Head of caudate nucleus (tissue), 42 donors: Measurements from ENCODE around the gene PTPRG.
"Not testable (repeated sequence)": the region's sequence is repeated elsewhere in the genome, so short reads cannot be mapped to it uniquely, and the experiment has no call there.

Experiments used
- DNase-seq, 42 donors: peaks; one replicate each; pipeline versions ENCODE4 v3.0.0 to v3.0.0-alpha.2; 2020 to 2021; ENCODE audit warnings: mixed read lengths in 7 of 42
- intact Hi-C: fragments of 100-400 bp; cut with DNase I; formaldehyde crosslinking; loops from one replicate; pipeline ENCODE4 v1.15.0; 2022

PTPRG gene

GRCh38 chr3:61730577-61731231, 169.3 kb downstream of the PTPRG start:
- intact Hi-C loops = no loop called here
- DNase-seq = no peak

- DNase-seq = no peak
These were observed 171.6 kb downstream of the PTPRG start for GRCh38 chr3:61733000-61733399.

GRCh38 chr3:61733876-61734275, 172.5 kb downstream of the PTPRG start:
- no peak for DNase-seq
- intact Hi-C loops = no loop called here

More at GRCh38 chr3:61733000-61733399, 171.6 kb downstream of the PTPRG start:
- intact Hi-C loops = no loop called here

- intact Hi-C loops = no loop called here
- DNase-seq = no peak
These were observed 173.6 kb downstream of the PTPRG start for GRCh38 chr3:61734749-61735686.

GRCh38 chr3:61736506-61736905, 175.1 kb downstream of the PTPRG start:
- intact Hi-C loops = no loop called here

GRCh38 chr3:61739640-61740039, 178.3 kb downstream of the PTPRG start:
- intact Hi-C loops = no loop called here
- no peak for DNase-seq

More at GRCh38 chr3:61736506-61736905, 175.1 kb downstream of the PTPRG start:
- DNase-seq = no peak

GRCh38 chr3:61740494-61740893, 179.1 kb downstream of the PTPRG start:
- intact Hi-C loops = no loop called here
- DNase-seq = no peak

GRCh38 chr3:61741551-61741950, 180.2 kb downstream of the PTPRG start:
- no peak for DNase-seq
- intact Hi-C loops = no loop called here

GRCh38 chr3:61742006-61742405, 180.6 kb downstream of the PTPRG start:
- DNase-seq = no peak

GRCh38 chr3:61743067-61743466, 181.7 kb downstream of the PTPRG start:
- intact Hi-C loops = no loop called here
- DNase-seq = no peak

More at GRCh38 chr3:61742006-61742405, 180.6 kb downstream of the PTPRG start:
- intact Hi-C loops = no loop called here

- intact Hi-C loops = no loop called here
- no peak for DNase-seq
These were observed 182.4 kb downstream of the PTPRG start for GRCh38 chr3:61743686-61744242.

- intact Hi-C loops = no loop called here
- DNase-seq = no peak
These were observed 186.9 kb downstream of the PTPRG start for GRCh38 chr3:61748288-61748687.

- intact Hi-C loops = no loop called here
- no peak for DNase-seq
These were observed 189.4 kb downstream of the PTPRG start for GRCh38 chr3:61750766-61751165.

- intact Hi-C loops = no loop called here
- DNase-seq = no peak
These were observed 197.5 kb downstream of the PTPRG start for GRCh38 chr3:61758839-61759238.

GRCh38 chr3:61760783-61761182, 199.4 kb downstream of the PTPRG start:
- intact Hi-C loops = not testable (repeated sequence)

GRCh38 chr3:61761694-61762430, 200.5 kb downstream of the PTPRG start:
- intact Hi-C loops = no loop called here
- no peak for DNase-seq

More at GRCh38 chr3:61760783-61761182, 199.4 kb downstream of the PTPRG start:
- DNase-seq = not testable (repeated sequence)

- intact Hi-C loops = no loop called here
These were observed 203.9 kb downstream of the PTPRG start for GRCh38 chr3:61765157-61765876.

GRCh38 chr3:61768284-61769037, 207.1 kb downstream of the PTPRG start:
- intact Hi-C loops = no loop called here
- peak in 3 of 42 donors; percentile 15 to 55 (median 51) for DNase-seq

More at GRCh38 chr3:61765157-61765876, 203.9 kb downstream of the PTPRG start:
- no peak for DNase-seq
